Lower leg skin (tissue), 3 donors: ENCODE data around the gene TMEM115.

ENCODE experiments used
- CTCF ChIP-seq, 3 donors: fragments of 450-650 bp; IDR thresholded peaks; one replicate each; pipeline ENCODE4 v1.5.1; 2016; ENCODE audit warnings: antibody characterized with exemption in 3 of 3, mild to moderate bottlenecking in 3 of 3, moderate library complexity in 2 of 3
- POLR2A ChIP-seq, 2 donors: fragments of 450-650 bp; IDR thresholded peaks; one replicate each; pipeline ENCODE4 v1.6.1; 2016 to 2017; ENCODE audit warnings: antibody characterized with exemption in 2 of 2, mild to moderate bottlenecking in 1 of 2, moderate library complexity in 1 of 2

DNA sequence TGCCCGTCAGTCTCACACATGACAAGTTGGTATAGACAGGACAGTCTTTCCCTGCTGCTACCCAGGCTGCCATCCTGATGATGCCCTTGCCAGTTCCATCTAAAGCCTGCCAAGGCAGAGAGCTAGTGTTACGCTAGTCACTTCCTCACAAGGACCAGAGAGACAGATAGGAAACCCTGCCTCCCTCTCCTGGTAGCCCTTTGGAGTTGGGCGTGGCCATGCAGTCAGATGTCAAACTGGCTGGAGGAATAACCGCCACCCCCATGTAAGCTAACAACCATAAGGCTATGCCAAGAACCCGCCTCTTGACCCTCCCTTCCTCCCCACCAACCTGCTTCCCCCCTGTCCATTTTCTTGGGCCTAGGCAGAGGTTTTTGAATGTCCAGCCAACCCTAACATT lies 2.8 kb downstream of the TMEM115 start:
- TF ChIP-seq CTCF (IDR thresholded peaks at IDR 0.05) (no peak), POLR2A (IDR thresholded peaks at IDR 0.05) (no peak)
